Medulla oblongata (tissue), 1 donor: Measurements from ENCODE around the gene KRT5.

Source experiments
- DNase-seq: peaks from one replicate; pipeline ENCODE4 v3.0.0-alpha.2; 2015; ENCODE audit errors: extremely low spot score

Gene KRT5

DNA sequence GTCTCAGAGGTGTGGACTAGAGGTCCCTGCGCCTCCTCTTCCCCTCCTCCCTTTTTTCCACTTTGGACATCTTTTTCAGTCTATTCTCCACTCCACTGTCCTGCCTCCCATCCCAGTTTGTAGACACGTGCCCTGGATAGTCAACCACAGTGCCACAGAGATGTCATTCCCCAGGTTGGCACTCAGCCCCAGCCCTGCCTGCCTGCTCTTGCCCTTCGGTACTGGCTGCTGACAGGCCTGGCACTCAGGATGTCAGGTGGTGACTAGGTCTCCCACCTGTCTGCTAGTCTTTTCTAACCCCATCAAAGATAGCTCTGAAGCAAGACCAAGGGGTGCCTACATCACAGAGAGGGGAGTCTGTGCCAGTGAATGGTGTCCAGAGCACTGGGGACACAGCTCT lies 16.9 kb upstream of the KRT5 start:
- DNase-seq, result no peak

DNA sequence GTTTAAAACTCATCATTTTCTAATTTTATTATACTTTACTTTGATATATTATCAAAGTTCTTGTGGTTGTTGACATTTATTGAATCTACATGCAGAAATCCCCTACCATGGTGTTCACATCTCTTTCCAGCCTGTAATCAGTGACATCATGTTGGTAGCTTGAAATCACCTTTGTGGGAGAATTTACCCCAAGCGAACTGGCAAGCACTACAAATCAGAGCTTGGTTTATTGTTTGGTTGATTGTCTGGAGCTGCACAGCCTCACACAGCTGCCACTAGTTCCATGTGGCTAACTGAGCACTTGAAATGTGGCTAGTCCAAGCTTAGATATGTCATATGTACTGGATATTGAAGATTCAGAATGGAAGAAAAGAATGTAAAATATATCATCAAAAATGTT lies 15.4 kb upstream of the KRT5 start:
- DNase-seq, result no peak

DNA sequence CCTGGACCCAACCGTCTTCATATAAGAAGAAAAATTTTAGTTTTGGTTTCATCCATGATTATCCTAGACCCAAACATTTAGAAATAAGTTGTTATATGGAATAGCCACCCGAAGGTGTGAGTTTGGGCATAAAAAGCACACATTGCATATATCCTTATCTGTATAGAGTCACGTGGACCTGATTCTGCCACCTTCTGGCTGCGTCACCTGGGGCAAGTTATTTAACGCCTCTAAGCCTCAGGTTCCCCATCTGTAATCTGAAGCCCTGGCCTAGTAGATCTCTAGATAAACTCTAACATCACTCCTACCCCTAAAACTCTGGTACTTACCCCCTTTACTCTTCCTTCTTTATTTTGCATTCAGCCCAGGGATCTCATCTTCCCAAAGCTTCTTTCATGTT lies 14.3 kb upstream of the KRT5 start:
- DNase-seq, result no peak

DNA sequence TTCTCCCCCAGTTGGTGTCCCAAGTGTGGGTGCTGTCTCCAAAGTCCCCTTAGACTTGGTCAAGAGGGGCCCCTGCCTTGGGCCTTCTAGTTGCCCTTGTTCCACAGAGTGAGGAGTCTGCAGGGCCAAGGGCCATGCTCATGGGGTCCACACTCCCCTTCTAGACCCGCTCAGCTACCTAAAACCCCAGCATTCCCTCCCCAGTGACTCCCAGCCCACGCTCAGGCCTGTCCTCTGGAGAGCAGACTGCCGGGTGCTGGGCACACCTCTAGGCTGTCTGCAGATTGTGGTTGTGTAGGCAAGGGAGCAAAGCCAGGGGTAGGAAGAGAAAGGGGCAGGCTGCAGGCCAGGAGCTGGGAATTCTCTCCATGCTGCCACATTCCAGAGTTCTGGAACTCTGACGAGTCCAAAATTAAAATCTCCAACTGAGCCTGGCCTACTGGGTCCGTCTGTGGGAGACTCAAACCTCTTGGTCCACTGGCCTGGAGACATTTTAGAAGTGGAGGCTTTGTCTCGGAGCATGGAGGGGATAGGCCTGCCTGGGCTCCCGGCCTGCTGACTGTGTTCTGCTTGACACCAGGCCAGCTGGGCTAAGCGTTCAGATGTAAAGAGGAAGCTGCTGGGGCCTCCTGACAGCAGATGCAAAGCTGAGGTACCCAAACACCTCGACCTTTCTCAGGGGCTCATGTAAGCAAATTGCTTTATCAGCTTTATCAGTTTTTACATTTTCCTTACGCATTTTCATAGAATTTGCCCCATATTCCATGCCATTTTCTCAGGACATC lies 13.7 kb upstream of the KRT5 start:
- peak; percentile 17 for DNase-seq

DNA sequence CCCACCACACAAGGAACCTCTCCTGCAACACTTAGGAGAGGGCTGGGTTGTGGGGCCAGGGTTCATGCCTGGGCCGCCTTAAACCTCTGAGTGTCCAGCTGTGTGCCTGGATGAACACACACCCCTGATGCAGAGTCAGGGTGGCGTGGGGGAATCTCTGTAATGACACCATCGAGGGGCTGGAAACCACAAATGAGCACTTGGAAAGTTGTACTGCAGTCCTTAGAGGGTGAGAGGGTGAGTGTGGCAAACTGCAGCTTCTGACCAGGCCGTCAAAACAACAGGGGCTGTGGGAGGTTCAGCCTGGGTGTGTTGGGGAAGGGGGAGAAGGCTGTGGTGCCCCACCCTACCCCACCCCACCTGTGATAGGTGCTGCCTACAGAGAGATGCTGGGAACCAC lies 12.4 kb upstream of the KRT5 start:
- DNase-seq, result no peak

DNA sequence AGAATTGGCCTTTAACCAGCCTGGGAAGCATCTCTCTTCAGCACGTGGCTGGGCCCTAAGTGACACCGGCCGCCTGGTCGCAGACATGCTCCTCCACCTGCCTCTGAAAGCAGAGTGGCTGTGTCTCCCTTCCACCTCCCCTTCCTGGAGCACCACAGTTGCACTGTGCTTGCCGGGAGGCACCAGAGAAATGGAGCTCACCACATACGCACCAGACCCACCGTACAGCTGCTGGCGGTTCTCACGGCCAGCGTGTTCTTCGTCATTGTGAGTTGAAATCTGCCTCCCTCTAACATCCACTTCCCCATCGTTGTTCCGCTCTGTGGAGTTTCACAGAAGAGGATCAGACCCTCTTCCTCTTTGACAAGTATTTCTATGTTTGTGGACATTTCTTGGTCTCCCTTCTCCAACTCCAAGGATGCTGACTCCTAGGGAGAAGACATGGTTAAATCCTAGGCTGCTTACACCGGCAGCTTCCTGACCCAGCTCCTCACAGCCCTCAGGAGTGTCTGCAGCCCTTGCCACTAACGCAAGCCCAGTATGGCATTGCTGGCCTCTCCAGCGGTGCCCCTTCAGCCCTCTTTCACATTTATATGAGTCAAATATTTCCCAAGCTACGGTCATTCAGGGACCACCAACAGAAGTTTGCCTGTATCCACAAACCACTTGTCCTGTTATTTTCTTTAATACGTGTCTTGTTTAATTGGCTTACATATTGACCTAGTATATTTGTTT lies 11.5 kb upstream of the KRT5 start:
- peak; percentile 58 for DNase-seq

DNA sequence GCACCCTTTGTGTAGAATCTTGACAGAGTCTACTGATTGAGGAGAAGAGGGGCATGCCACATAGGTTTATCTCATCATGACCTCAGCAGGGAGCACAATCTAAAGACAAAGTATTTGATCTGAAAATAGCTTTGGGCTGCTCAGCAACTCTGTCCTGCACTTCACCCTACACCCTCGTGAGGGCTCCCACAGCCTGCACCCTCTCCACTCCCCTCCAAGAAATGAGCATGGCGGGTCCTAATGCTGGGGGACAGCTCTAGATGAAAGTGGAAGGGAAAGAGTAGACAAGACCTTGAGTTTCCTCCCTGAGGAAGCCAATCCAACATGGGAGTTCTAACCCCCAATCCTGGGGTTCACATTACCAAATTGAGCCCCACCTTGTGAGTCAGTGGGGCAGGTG lies 10.7 kb upstream of the KRT5 start:
- no peak for DNase-seq

DNA sequence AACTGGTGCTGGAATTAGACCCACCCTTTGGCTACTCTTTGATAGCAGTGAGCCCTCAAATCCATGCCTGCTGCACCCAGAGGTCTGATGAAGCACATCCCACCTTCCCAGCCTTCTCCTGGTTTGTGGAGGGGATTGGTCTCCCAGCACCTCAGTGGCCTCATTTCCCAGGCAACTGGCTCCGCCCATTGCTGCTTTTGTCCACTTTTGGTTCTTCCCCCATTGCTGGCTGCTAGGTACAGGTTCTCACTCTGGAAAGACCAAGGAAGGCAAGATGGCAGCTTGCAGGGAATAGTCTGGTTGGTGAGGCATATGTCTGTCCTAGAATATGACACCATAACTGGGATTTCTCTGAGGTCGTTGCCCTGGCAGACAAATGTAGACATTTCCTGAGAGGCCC lies 10.2 kb upstream of the KRT5 start:
- DNase-seq, result no peak

DNA sequence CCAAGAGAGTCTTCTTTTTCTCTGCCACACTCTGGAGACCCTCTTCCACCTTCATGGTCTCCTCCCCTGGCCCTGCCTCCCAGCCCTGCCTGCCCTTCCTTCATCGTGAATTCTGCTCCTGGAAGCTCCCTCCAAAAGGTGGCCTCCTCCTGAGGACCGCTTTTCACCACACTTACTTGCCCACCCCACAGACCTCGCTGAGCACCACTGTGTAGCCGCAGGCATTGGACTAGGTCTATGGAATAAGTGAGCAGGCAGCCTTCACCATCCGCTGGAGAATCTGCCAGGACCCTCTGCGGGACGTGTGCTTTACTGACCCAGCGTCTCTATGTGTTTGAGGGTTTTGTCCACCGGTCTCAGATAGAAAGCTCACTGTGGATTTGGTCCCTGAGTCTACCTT lies 9.7 kb upstream of the KRT5 start:
- no peak for DNase-seq

DNA sequence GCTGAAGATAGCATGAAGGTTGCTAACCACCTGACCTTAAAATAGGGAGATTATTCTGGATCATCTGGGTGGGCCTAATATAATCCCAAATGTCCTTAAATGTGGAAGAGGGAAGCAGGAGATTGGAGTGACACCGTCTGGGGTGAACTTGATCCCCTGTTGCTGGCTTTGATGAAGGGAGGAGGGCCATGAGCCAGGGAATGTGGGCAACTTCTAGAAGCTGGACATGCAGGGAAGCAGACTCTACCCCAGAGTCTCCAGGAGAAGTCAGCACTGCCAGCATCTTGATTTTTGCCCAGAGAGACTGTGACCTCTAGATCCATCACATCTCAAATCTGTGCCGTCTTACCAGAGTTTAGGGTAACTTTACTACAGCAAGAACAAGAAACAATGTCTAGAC lies 9.2 kb upstream of the KRT5 start:
- DNase-seq, result no peak

DNA sequence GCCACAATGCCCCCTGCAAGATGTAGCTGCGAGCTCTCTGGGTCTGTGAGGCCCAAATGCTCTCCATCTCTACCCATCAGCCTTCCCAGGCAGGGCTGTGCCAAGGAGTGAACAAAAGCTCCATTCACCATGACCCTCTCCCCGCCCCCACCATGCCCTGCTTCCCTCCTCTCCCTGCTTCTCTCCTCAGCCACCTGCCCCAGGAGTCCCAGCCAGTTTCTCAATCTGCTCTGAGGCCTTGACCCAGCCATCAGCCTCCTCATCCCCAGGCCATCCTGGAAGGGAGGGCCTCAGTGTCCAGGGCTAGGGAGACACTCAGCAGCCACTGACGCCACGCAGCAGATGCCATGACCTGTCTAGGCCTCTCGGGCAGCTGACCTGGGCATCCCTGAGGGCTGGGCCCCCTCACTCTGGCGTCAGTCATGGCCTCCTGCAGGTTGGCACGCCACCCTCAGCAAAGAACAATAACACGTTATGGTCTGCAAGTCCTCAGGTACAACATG lies 8.5 kb upstream of the KRT5 start:
- peak; percentile 77 for DNase-seq

DNA sequence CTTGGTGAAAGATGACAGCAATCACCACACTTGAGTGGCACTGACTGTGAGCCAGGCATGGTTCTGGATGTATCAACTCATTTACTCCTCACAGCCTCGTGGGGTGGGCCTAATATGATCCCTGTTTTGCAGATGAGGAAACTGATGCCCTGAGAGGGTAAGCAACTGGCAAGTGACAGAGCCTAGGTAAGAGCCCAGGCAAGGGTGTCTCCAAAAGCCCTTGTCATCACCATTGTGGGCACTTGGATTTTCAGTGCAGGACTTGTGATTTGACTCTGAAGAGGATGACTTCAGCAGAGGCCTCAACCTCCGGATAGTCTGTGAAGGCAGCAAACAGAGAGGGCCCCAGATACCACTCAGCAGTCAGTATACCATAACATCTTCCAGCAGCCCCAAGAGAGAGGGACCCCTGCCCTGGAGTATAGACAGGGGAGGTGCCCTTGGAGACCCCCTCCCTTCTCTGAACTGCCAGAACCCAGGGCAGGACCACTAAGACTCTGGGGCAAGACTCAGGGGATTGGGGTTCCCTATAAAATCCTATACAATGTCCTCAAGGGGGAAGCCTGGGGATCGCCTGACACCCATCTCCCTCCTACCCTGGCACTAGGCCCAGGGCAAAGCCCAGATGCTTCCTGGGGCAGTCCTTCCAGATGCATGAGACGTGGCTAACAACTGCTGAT lies 7.1 kb upstream of the KRT5 start:
- DNase-seq, result no peak

DNA sequence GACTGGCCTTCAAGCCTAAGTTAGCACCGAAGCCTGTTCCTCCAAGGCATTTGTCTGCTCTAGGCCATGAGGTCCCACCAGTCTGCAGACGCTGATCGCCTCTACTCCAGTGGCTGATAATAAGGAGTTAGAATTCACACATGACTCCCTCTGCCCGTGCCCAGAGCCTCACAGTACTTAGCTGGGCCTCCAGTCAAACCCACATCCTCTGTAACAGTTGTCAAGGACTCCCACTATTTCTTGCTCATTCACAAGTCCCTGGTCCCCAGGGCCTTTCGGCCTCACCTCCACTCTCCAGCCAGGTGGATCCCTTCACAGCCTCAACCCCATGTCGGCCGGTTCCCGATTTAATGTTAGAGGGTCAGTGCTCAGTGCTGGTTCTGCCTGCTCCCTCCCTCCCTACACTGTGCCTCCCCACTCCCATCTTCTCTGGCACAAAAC lies 6.3 kb upstream of the KRT5 start:
- no peak for DNase-seq

DNA sequence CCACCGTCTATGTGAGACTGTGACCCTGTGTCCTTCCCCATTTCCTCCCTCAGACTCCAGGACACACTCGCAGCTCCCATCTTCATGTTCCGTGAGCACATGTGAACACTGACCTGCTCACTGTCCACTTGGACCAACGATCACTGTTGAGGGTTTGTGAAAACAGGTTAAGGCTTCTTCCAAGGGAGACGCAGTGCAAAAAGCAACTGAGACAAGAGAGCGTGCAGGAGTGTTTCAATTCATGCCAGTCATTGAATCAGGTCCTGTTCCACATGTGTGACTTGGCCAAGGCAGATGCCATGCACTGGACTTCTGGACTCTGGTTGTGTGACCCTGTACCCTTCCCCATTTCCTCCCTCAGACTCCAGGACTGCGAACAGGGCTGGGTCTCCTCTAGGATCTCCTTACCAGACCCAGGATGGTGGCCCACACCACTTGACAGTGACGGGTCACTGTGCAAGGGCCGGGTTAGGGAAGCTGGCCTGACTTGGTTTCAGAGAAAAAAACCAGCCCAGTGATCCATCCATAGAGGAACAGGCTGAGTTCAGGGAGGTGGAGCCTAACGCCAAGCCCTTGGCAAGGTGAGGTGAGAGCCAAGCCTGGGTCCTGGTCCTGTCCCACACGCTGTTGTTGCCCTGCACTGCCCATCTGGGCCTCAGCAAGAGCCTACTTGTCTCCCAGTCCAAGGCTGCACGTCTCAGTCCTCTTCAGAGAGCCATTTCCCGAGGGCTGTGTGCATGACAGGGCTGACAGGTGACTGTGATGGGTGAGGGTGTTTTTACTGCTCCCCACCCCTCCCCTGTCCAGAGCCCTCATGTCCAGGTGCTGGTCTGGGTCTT lies 5.7 kb upstream of the KRT5 start:
- no peak for DNase-seq

DNA sequence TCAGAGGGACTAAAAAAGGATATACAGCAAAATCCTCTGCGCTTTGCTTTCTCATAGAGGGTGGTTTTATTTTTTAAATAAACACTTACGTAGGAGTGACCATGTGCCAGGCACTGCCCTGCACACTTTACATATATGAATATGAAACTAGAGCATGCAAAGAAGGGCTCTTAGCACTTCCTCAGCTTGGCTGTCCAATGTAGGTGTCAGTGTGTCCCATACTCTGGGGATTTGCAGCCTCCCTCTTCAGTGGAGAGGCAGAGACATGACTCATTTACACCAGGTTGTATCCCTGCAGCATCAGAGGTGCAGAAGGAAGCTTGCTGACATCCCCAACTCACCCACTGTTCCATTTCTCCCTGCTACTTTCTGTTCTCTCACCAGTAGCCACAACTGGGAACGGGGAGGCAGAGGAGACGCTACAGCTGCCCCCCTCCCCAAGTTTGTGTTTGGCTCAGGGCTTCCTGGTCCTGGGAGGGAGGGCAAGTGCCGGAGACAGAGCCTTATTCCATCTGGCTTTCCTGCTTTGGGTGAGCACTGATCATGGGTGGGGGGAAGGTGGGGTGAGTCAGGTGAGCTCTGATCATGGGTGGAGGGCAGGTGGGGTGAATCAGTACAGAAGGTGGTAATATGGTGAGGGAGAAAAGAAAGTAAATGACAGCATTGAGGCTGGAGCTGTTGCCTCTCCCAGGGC lies 4.9 kb upstream of the KRT5 start:
- no peak for DNase-seq

DNA sequence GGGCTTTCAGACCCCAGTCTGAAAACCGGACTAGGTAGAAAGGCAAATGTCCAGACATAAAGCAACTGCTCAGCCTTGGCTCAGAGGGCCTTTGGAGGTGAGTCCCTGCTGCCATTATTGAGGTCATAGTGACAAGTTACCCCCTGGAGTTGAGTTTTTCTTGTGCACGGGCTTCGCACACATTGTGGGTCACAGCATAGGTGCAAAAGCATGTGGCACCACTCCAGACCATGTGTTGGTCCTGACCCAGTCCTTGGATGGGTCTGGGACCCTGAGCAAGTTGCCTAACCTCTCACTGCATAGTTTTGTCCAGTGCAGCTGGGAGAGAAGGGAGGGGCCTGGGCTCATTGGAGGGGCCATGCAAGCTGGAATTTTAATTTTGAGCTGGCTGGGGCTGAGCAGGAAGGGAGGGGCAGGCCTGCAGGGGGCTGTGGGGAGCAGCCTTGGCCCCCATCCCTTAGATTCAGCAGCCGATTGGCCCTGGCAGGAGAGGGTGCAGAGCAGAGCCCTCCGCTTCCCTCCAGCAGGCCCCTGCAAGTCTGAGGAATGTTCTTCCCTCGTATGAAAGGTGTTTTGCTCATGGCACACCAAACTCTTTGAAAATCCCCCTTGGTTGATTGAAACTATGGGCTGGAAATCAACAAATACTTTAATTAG lies 4.2 kb upstream of the KRT5 start:
- no peak for DNase-seq

DNA sequence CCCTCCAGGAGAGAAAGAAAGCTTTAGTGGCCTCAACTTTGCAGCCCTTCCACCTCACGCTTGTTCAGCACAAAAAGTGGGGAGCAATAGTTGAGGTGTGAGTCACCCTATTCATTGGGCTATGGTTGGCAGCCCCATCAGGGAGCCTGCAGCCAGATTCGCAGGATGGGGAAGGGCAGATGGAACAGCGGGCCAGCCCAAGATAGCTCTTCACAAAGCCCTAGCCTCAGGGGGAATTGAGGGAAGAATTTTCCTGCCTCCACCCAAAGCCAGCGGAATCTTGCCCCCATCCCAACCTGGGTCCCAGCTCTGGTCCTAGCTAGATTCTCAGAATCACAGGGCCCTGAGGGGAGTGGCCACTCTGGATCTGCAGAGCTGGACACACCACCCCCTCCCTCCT lies 3.6 kb upstream of the KRT5 start:
- DNase-seq, result no peak

DNA sequence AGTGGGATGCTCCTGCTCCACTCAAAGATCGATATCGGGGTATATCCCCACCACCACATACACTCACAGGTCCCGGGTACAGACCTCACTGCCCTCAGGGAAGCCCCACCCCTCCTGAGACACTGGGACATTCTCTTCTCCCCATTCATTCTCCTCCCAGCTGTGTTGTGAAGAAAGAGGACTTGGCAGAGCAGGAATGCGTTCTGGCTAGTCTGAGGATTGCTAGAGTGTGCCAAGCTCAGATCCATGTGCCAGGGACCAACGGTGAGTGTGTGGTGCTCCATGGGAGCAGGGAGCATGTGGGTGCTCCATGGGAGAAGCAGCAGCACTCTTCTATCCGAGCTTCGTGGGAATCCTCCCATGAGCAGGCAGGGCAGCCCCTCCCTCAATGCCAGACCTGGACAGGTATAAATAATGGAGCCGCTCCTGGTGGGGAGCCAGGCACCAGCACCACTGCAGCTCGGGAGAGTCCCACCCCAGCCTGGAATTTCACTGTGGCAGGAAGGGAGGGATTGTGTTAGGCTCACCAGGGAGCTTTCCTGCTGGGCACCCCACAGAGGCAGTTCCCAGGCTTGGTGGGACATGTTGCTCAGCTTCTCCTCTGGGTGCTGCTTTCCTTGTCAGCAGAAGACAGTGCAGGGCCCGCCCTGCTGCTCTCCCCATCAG lies 2.3 kb upstream of the KRT5 start:
- DNase-seq, result peak; percentile 28

DNA sequence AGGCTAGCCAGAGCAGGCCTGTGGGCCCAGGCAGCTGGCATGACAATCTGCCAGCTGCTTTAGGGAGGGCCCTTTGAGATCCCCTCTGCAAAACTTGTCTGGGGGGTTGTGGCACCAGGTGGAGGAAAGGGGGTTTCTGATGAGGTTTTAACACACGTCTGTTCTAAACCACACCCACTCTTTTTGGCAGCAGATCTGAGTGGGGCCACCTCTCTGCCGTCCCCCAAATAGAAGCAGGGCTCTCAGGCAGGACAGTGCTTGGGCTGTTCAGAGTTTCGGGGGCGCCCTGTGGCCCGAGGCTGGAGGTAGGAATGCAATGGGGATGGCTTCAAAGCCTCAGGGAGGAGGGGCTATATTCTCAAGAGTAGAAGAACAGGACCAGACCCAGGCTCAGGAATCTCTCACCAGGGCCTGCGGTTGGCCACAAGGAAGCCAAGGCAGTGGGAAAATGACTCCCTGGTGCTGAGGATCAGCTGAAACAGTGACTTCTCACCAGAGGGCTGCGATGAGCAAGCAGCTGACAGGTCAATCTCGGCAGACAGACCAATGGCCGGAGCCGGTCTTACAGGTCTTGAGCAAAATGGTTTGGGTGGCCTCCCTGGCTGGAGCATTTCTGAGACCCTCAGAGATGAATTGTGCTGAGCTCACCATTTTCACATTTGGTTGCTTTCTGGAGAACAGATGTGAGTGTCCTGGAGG lies 1.5 kb upstream of the KRT5 start:
- DNase-seq, result no peak
